ENCODE results near the gene SCN2A. TPM values are rescaled to one million over a fixed set of nuclear protein-coding genes. Genes with fewer than 3 reads are reported as not detected.

SCN2A gene
- total and polyA plus RNA-seq, 10 of the 15 experiments (the other 5 are each of a cell fraction or from before 2014, with no cell fraction given): 0.01 TPM; not detected in 8

- BruUV-seq (replicated peaks): no TSS peak
- Histone ChIP-seq H3K27ac (ENCODE audit: control insufficient read depth, insufficient read depth) (no peak overlapping the region), H3K4me3 (no peak overlapping the region), H3K4me1 (ENCODE audit: control insufficient read depth, insufficient read depth, low read length) (no peaks in the 10 kb centered on the region), H3K27me3 (replicated peaks in 1 of 2; ENCODE audit: control insufficient read depth in 2 of 2, insufficient read depth in 2 of 2, low read length in 1 of 2) (no peaks in the 10 kb centered on the region), H2AFZ (ENCODE audit: control insufficient read depth, low read depth, low read length) (no peak overlapping the region), H3K79me2 (ENCODE audit: control insufficient read depth, insufficient read depth, low read length) (no peaks in the 10 kb centered on the region), H3K36me3 (ENCODE audit: control insufficient read depth in 2 of 2, insufficient read depth in 2 of 2, low read length in 1 of 2) (no peaks in the 10 kb centered on the region), H3K9me3 (replicated peaks; ENCODE audit: control insufficient read depth, insufficient read depth, low read length) (no peaks in the 10 kb centered on the region), H3K4me2 (ENCODE audit: control insufficient read depth, insufficient read depth) (no peak overlapping the region), H4K20me1 (ENCODE audit: control insufficient read depth, insufficient read depth) (no peaks in the 10 kb centered on the region), H3K9ac (ENCODE audit: control insufficient read depth, insufficient read depth, low read length) (no peak overlapping the region)
- TF ChIP-seq SMAD1 (IDR thresholded peaks at IDR 0.05; ENCODE audit: low read depth, partially characterized antibody) (no peak), MYC (IDR thresholded peaks at IDR 0.05; ENCODE audit: insufficient read depth, insufficient read length, insufficient replicate concordance, low read length, severe bottlenecking) (no peak), CUX1 (IDR thresholded peaks at IDR 0.05; ENCODE audit: insufficient replicate concordance, low read depth, low read length) (no peak), ZNF622 (IDR thresholded peaks at IDR 0.05) (no peak), DPF2 (IDR thresholded peaks at IDR 0.05) (no peak), ESRRA (IDR thresholded peaks at IDR 0.05; ENCODE audit: low read length) (no peak), RELB (IDR thresholded peaks at IDR 0.05; ENCODE audit: low read depth) (no peak), HDAC2 (IDR thresholded peaks at IDR 0.05) (no peak)
- TF ChIP-seq, protein P1, sequence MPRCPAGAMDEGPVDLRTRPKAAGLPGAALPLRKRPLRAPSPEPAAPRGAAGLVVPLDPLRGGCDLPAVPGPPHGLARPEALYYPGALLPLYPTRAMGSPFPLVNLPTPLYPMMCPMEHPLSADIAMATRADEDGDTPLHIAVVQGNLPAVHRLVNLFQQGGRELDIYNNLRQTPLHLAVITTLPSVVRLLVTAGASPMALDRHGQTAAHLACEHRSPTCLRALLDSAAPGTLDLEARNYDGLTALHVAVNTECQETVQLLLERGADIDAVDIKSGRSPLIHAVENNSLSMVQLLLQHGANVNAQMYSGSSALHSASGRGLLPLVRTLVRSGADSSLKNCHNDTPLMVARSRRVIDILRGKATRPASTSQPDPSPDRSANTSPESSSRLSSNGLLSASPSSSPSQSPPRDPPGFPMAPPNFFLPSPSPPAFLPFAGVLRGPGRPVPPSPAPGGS (IDR thresholded peaks at IDR 0.05; ENCODE audit: borderline replicate concordance, insufficient read depth, low read depth, low read length, poor library complexity, severe bottlenecking): no peak
- TF ChIP-seq, protein P2, sequence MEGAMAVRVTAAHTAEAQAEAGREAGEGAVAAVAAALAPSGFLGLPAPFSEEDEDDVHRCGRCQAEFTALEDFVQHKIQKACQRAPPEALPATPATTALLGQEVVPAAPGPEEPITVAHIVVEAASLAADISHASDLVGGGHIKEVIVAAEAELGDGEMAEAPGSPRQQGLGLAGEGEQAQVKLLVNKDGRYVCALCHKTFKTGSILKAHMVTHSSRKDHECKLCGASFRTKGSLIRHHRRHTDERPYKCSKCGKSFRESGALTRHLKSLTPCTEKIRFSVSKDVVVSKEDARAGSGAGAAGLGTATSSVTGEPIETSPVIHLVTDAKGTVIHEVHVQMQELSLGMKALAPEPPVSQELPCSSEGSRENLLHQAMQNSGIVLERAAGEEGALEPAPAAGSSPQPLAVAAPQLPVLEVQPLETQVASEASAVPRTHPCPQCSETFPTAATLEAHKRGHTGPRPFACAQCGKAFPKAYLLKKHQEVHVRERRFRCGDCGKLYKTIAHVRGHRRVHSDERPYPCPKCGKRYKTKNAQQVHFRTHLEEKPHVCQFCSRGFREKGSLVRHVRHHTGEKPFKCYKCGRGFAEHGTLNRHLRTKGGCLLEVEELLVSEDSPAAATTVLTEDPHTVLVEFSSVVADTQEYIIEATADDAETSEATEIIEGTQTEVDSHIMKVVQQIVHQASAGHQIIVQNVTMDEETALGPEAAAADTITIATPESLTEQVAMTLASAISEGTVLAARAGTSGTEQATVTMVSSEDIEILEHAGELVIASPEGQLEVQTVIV (IDR thresholded peaks at IDR 0.05; ENCODE audit: borderline replicate concordance, partially characterized antibody): no peak
- ATAC-seq: no peak
- in situ Hi-C loops (cut with MboI) (no loop called here), intact Hi-C loops (cut with micrococcal nuclease; ENCODE audit: unreplicated experiment) (no loop called here)
- no peak for FAIRE-seq
- DNase-seq (ENCODE audit: low read depth, low spot score): no peak
- ChIA-PET RAD21 (ENCODE audit: unreplicated experiment) (no interaction called here), SMC1A (ENCODE audit: uncharacterized antibody, unreplicated experiment) (interaction anchor here (1.2 to 3.4 kb wide), 4 partner anchors 10 to 138 kb away, joined by 6 to 19 read pairs (median 8); no protein-coding TSS in a partner anchor), CTCF (interaction anchor here (1.0 to 2.6 kb wide), 3 partner anchors 9 to 14 kb away, joined by 3 to 7 read pairs (median 5); no protein-coding TSS in a partner anchor), POLR2A (interaction anchor here (1.2 kb wide), 1 partner anchor 14 kb away, joined by 3 read pairs; no protein-coding TSS in a partner anchor)
- WGBS (ENCODE audit: insufficient coverage, insufficient replicate concordance, low lambda C conversion rate, missing lambda C conversion rate): 16% methylated on average over 2 of the region's 2 CpGs
These were observed 186.3 kb downstream of the SCN2A start for GRCh38 chr2:165425556-165425955.
